Right renal pelvis (tissue), 4 donors: ENCODE measurements around the gene FAM184A. TPM values are rescaled to one million over a fixed set of nuclear protein-coding genes. Genes with fewer than 3 reads are reported as not detected.
"Not testable (repeated sequence)": the region's sequence is repeated elsewhere in the genome, so short reads cannot be mapped to it uniquely, and the experiment has no call there.

Source experiments
- DNase-seq, 4 donors: peaks; one replicate each; pipeline ENCODE4 v3.0.0-alpha.2; 2013; ENCODE audit warnings: low read depth in 4 of 4, low spot score in 3 of 4, missing footprints in 1 of 4
- polyA plus RNA-seq, 4 donors: library from polyadenylated mRNA; unstranded; fragments of 120-200 nt; gene quantifications; one replicate each; pipeline ENCODE4 v1.2.1, GENCODE V29; 2013; ENCODE audit not compliant: insufficient read length in 4 of 4

The FAM184A gene
- polyA plus RNA-seq, 4 donors, result 9.3 to 13.2 (median 12.2) TPM

DNA sequence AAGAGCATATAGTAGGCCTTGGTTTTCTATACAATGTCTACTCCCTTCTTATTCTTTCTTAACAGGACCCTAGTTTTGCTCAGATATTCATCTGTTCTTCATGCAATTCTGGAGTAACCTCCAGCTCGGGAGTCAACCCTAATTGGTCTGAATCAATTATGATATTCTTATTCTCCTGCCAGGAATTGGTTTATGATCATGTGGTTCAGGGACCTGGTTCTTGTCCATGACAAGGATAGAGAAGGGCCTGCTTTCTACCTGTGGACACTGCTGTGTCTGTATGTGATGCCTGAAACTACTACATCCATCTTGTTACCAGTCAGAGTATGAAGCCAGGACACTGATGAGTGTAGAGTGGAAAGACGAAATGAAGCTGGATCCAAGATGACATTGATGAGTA lies 24.4 kb upstream of the FAM184A start:
- no peak for DNase-seq

DNA sequence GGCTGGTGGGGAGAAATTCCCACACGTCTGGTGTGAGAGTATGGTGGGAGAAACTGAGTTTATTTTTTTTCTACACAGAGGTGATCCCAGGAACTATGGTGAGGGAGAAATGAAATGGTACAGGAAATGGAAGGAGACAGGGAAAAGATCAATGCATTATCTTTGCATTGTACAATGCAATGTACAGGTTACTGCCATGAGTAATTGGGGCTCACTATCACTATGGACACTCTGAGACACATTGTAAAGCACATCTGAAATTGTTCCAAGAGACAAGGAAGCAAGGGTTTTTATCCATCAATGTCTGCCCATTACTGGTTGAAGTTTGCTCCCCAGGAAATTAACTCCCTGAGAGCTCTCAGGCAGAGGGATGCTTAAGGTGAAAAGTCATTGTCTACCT lies 21.7 kb upstream of the FAM184A start:
- DNase-seq, result no peak

DNA sequence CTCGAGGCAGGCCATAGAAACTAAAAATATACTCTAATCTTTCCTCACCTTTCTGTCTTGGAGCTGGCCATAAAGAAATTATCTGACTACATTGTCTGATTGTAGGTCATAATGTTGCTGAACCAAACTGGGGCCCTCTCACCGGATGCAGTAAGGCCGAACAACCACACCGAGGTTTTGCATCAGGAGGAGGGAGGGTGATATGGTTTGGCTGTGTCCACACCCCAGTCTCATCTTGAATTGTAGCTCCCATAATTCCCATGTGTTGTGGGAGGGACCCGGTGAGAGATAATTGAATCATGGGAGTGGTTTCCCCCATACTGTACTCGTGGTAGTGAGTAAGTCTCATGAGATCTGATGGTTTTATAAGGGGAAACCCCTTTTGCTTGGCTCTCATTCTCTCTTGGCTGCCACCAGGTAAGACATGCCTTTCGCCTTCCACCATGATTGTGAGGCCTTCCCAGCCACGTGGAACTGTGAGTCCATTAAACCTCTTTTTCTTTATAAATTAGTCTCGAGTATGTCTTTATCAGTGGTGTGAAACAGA lies 19.4 kb upstream of the FAM184A start:
- not testable (repeated sequence) for DNase-seq

DNA sequence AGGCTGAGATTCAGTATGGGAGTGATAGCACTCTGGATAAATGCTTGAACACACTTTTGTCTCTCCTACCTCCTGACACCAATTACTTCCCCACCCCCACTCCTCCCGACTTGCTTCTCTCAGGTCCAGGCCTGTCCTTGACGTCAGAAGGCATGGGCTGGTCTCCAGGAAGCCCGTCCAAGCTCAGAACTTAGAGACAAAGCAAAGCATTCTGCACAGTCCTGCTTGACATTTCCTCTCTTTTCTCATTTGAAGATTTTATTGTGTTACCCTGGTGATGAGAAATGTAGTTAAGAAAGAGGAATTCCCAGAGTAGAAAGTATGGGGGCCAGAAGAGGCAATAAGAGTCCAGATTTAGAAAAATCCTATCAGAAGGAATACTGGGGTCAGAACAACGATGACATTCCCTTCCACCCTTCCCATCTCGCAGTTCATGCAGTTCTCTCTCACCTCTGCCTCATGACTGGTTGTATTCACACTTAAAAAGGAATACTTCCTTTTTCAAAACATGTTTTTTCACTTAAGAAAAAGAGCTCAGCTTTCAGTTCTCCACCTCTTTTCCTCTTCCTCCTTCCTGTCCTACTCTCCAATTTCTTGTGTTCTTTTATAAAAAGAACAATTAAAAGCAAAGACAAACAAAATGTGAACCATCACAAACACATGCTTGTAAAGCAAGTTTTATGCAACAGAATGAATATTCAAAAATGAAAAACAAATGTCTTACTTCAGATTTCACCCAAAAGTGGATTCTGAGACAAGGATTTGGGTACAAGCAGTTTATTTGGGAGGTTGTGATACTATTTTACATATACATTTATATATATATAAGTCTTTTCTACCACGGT lies 18.5 kb upstream of the FAM184A start:
- DNase-seq, result no peak

DNA sequence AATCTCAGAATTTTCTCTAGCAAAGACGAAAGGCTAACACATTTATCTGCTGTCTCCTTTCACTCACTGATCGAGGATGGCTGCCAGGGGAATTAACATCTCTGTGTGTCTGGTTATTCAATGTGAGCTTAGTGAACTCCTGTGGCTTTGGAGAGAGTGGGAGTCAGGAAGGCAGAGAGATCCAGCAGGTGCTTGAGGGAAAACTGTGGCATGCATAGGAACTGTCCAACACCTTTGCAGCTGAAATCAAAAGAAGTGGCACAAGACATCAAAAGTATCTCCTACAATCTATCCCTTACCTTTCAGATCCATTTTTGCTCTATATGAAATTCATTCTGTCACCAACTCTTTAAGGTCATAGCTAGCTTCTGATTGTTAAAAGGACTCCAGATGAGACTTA lies 11.8 kb upstream of the FAM184A start:
- no peak for DNase-seq

DNA sequence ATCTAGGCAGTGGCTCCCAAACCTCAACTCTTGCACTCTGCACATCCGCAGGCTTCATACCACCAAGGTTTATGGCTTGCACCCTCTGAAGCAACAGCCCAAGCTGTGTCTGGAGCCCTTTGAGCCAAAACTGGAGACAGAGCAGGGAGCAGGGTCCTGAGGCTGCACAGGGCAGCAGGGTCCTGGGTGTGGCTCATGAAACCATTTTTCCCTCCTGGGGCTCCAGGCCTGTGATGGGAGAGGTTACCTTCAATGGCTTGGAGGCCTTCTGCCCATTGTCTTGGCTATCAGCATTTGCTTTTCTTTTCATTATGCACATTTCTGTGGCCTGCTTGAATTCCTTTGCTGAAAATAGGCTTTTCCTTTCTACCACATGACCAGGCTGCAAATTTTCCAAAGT lies 6.3 kb upstream of the FAM184A start:
- DNase-seq, result no peak

DNA sequence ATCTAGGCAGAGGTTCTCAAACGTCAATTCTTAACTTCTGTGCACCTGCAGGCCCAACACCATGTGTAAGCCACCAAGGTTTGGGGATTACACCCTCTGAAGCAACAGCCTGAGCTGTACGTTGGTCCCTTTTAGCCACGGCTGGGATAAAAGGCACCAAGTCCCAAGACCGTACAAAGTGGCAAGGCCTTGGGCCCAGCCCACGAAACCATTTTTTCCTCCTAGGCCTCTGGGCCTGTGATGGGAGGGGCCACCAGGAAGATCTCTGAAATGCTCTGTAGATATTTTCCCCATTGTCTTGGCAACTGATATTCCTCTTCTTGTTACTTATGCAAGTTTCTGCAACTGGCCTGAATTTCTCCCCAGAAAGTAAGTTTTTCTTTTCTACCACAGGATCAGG lies 4.5 kb upstream of the FAM184A start:
- no peak for DNase-seq

DNA sequence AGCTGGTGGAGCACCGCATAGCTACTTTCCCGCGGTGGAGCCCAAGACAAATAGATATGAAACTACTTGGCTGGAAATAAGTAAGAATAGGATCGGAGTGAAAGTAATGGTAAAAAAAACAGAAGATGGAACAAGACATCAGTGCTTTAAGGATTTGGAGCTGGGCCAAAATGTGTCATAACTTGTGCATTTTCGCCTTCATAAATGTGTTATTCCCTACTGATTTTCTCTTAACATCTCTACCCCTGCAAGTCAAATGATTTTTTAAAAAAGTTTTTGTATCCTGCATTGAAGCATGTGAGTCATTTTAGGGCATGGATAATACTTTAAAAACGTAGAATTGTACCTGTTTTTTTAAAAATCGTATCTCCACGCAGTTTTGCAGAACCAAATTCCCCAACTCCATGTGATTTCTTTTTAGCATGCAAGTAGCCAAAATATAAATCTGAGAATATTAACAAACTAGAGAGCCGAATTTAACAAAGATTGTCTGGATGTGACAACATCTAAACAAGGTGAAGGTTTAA lies 882 bp upstream of the FAM184A start:
- no peak for DNase-seq

DNA sequence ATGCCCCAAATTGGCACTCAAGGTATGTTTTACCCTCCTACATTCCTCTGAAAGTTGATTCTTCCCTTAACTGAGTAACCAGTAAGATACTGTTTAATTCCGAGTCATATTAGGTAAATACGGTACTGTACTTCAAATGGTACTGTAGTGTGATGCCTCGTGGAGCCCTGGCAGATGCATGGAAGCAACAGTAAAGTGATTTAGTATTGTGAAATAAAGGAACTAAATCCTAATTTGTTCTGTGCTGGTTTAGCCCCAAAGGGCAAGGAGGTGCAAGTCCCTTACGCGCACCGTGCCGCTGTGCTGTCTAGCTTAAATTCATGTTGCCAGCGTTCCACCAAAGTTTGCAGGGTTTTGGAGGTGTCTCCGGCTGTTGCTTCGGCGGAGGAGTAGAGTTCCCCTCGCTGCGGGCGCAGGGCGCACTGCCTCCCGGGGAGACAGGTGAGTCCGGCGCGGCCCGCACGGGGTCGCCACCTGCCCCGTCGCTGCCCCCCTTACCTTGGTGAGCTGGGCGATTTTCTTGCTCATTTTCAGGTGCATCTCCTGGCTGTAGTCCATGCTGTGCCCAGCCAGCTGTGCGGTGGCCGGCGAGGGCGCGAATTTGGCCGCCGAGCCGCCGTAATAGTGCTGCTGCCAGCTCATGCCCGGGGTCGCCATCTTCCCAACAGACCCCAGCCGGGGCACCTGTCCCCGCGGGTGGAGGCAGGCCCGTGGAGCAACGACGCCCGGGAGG lies 655 bp downstream of the FAM184A start:
- no peak for DNase-seq

DNA sequence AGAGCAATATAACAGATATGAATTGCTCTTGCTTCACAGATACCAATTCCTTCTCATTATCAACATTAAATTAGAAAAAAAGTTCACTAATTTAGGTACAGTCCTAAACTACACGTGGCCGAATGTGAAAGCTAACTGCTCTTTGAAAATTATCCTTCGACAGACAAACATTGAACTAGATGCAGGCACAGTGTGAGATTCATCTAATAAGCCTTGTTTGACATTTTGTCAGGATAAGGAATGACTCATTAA lies 1.1 kb downstream of the FAM184A start:
- DNase-seq, result no peak

DNA sequence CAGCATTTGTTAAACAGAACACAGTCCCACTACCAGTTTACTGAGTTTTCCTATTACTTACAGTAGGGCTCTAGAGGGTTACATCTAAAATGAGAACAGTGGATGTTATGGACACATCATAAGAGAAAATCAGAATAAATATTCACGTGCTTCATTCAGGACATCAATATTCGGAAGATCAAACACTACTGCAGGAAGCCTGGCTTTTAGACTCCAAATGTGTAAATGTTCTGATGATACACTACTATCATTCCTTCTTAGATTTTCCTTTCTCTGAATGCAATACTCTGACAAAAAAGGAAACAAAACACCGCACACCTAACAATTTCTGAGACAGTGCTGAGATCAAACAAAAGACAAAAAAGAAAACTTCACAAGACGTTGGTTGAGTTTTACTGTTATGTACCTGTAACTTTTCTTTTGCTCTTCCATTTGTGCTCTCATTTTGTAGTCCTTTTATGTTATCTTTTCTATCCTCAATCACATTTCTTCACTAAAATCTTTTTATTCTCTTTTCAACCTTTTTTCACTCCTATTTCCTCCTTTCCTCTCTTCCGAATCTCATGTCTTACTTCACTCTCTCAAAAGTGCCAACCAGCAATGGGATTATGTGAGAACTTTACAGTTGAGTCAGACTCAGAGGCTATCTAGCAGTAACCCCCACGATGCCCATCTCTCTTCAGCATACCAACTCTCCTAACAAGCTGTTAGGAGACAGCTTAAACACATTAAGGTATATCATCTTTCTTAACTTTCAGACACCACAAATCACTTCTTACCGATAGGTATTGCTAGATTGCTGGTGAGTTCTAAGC lies 1.7 kb downstream of the FAM184A start:
- no peak for DNase-seq

DNA sequence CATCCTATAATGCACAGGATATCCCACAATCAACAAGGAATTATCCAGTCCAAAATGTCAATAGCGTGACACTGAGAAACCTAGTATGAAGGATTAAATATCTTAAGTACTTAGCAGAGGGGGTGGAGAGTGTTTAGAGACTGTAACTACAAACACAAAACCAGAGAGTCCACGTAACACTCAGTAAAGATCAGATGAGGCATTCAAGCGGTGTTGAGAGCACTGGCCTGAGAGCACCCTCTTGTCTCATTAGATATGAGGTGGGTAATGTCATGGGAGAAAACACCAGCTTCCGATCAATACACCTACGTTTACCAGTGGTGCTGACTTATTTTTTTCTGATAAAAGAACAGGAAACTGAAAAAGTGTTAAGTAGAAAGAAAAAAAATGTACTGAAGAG lies 2.3 kb downstream of the FAM184A start:
- no peak for DNase-seq

DNA sequence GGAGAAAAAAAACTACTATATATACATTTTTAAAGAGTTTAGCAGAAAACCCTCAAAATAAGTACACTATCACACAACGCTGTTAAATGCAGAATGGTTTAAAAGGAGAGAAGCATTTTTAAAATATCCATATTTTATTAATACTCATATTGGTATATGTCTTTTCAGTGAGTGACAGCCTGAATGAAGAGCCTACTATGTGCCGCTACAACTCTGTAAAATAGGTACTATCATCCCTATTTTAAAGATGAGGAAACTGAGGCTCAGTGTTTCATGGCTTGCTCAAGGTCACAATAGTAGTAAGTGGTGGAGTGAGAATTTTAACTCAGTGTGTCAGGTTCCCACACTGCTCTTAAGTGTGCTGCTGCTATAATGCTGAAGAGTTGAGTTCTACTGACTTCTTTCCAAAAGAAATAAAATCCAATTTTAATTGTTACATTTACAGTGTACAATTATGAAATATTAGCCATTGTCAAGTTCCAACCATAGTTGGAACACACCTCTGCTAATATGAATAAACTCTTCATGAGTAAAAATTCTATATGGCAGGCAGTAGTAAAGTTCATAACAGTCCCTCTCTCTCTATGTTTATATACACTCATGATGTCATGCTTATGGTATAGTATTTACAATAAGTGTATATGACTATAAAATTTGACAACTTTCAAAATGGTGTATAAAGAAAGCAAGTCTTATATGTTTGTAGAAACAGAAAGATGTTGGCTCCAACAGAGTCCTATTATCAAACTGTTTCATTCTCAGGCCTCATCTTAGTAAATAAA lies 3.1 kb downstream of the FAM184A start:
- DNase-seq, result no peak

DNA sequence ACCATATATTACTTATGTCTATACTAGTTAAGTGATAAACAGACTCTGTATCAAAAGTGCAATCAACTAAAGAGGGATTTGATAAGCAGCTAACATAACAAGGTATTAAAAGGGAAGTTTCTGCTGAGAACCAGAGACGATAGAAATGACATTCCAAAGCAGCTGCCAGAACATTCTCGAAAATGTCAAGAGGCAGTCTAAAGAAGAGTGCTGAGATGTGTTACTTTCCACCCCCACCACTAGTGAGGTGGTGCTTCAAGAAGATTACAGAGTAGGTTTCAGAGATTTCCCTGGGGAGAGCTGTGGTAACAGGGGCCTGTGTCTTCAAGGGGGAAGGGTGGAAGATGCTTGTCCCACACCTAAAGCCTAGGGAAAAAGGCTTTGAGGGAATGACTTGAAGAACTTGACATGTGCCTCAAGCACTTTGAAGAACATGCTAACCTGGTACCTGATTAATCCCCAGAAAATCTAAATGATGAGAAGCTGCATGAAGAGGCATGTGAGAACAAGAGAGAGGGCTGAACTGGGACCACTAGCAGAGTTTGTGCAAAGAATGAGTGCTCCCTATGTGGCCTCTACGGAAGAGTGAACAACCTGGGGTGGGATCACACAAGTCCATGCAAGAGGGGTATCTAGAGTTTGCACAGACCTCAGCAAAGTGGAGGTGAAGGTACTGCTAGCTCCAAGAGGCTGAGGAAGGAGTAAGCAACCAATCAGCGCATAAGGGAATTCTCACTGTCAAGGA lies 5.0 kb downstream of the FAM184A start:
- no peak for DNase-seq

DNA sequence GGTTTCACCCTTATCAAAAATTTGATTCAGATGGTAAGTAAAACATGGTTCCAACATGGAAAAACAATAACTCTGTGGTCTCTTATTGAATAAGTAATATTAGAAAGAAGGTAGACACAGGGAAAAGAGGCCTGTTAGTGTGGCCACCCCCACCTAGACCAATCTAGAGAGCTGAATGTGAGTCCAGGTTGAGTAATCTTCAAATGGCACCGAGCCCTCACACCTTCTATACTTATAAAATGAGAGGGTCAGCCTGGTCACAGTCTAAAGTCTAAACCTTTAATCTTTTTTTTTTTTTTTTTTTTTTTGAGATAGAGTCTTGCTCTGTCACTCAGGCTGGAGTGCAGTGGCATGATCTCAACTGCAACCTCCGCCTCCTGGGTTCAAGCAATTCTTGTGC lies 6.9 kb downstream of the FAM184A start:
- no peak for DNase-seq

DNA sequence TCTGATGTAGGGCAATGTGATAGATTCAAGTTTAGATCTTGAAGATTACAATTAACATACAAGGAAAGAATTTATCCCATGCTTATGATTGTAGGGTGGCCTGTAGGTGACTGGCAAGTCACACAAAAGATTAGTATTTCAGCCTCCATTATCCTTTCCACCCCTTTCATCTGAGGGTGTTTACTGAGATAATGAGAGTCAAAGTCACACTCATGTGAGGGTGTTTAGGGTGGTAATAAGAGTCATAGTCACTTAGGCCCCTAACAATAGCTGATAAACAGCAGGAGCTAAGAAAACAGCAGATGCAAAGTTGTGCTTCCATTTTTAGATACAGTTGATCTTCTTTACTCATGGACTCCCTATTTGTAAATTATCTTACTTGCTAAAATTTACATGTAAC lies 11.4 kb downstream of the FAM184A start:
- no peak for DNase-seq

DNA sequence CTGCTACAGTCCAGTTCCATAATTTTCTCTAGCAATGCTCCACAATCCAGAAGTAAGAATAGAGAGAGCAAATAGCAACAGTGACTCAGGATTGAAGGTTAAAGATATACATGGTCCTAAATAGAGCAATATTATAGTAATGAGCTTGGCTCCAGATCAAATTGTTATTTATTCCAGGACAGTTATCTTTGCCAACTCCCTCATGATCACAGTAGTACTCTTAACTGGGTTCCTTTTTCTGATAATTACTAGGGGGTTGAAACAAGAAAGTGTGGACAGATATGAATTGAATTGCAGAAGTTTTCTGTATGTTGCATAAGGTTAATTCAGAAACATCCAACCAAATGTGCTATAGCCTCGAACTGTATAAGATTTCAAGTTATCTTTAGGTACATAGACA lies 11.9 kb downstream of the FAM184A start:
- no peak for DNase-seq

DNA sequence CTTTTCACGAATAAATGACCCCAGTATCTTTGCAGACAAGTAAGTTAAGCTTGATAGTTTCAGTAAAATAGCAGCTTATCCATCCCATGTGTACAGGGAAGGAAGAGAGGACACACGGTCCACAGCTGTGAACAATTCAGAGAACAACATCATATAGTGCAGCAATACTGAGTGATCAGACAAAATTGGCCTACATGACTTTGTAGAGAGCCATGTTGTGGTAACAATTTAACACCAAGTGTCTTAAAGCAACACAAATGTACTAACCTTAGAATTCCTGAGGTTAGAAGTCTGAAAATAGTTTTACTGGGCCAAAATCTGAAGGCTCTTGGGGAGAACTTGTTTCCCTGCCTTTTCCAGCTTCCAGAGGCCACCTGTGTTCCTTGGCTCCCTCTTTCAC lies 12.5 kb downstream of the FAM184A start:
- no peak for DNase-seq

DNA sequence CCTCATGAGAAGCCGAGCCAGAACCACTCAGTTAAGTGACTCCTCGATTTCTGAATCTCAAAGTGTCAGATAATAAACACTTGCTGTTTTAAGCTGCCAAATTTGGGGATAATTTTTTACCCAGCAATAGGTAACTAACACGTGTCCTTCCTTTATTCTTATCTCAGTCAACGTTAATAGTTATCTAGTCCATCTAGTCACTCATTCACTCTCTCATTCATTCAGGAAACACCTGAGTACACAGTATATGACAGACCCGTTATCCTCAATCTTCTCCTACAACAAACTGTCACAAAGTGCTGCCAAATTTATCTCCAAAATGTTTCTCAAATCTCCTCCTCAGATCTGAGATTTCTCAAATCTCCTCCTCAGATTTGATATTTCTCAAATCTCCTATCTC lies 13.1 kb downstream of the FAM184A start:
- no peak for DNase-seq

DNA sequence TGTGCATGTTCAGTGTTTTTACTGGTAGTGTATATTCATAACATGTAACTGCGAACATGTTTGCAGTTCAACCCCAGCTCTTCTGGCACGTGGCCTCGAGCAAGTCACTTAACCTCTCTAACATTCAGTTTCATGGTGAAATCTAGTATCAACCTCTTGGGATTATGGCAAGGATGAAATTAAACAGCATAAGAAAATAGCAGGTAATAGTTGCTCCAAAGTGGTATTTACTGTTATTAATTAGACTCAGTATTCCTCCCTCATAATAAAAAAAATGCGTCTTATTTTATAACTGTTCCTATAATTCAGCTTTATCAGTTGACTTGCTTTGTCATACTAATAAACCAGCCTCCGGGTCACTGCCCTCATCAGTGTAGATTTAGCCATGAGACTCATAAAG lies 15.0 kb downstream of the FAM184A start:
- DNase-seq, result no peak
